ENCODE results near the gene XG.
"Not testable (repeated sequence)": the region's sequence is repeated elsewhere in the genome, so short reads cannot be mapped to it uniquely, and the experiment has no call there.

Gene XG

GRCh38 chrX:2773166-2774055 lies 21.6 kb downstream of the XG start:
- H2BK120ac ChIP-seq (ENCODE audit: low read depth, low read length); H2AK5ac ChIP-seq (ENCODE audit: low read length); H3K18ac ChIP-seq (ENCODE audit: low read length); DNase-seq; H3K4ac ChIP-seq (ENCODE audit: low read depth, low read length); H3K9ac ChIP-seq (ENCODE audit: low read length); H3K27me3 ChIP-seq (ENCODE audit: insufficient read depth, low read length, poor library complexity); H3K79me2 ChIP-seq (ENCODE audit: control insufficient read depth, insufficient read depth, low read length); H3K23ac ChIP-seq (ENCODE audit: low read length); H2BK15ac ChIP-seq (replicated peaks; ENCODE audit: low read depth); H4K8ac ChIP-seq (ENCODE audit: low read depth, low read length); H3K56ac ChIP-seq (ENCODE audit: low read length); H4K5ac ChIP-seq (ENCODE audit: low read length); H3K4me2 ChIP-seq (ENCODE audit: low read length); H3K36me3 ChIP-seq (ENCODE audit: control insufficient read depth, insufficient read depth, low read length); H3K4me3 ChIP-seq (ENCODE audit: low read length); H3K27ac ChIP-seq (ENCODE audit: low read depth, low read length); H3K4me1 ChIP-seq (ENCODE audit: control insufficient read depth, low read depth, low read length); H3K79me1 ChIP-seq (ENCODE audit: low read length); H2BK5ac ChIP-seq (ENCODE audit: low read length): not testable (repeated sequence)
- WGBS (ENCODE audit: extremely low coverage, insufficient coverage, low lambda C conversion rate), result 96% methylated on average over 2 of the region's 10 CpGs

GRCh38 chrX:2774057-2774456 lies 22.2 kb downstream of the XG start:
- H3K4me1 ChIP-seq (ENCODE audit: control insufficient read depth, low read depth, low read length), result no peaks in the 10 kb centered on the region
- no peak overlapping the region for H3K18ac ChIP-seq (ENCODE audit: low read length)
- H4K5ac ChIP-seq (ENCODE audit: low read length), result no peak overlapping the region
- H4K8ac ChIP-seq (ENCODE audit: low read depth, low read length), result no peak overlapping the region
- no CpG with 5 or more reads among the region's 5 CpGs for WGBS (ENCODE audit: extremely low coverage, insufficient coverage, low lambda C conversion rate)
- H2BK5ac ChIP-seq (ENCODE audit: low read length), result no peak overlapping the region
- H3K56ac ChIP-seq (ENCODE audit: low read length), result no peak overlapping the region
- peak overlapping the region; percentile 83 for H2AK5ac ChIP-seq (ENCODE audit: low read length)
- no peak overlapping the region for H3K4ac ChIP-seq (ENCODE audit: low read depth, low read length)
- no peak overlapping the region for H3K4me3 ChIP-seq (ENCODE audit: low read length)
- no peaks in the 10 kb centered on the region for H3K79me1 ChIP-seq (ENCODE audit: low read length)
- no peak overlapping the region for H2BK120ac ChIP-seq (ENCODE audit: low read depth, low read length)
- H2BK15ac ChIP-seq (replicated peaks; ENCODE audit: low read depth), result no peak overlapping the region
- no peak overlapping the region for H3K4me2 ChIP-seq (ENCODE audit: low read length)
- no peak overlapping the region for H3K9ac ChIP-seq (ENCODE audit: low read length)
- no peaks in the 10 kb centered on the region for H3K36me3 ChIP-seq (ENCODE audit: control insufficient read depth, insufficient read depth, low read length)
- no peak overlapping the region for H3K23ac ChIP-seq (ENCODE audit: low read length)
- no peaks in the 10 kb centered on the region for H3K79me2 ChIP-seq (ENCODE audit: control insufficient read depth, insufficient read depth, low read length)
- H3K27me3 ChIP-seq (ENCODE audit: insufficient read depth, low read length, poor library complexity), result no peaks in the 10 kb centered on the region
- H3K27ac ChIP-seq (ENCODE audit: low read depth, low read length), result no peak overlapping the region
- DNase-seq, result no peak

DNA sequence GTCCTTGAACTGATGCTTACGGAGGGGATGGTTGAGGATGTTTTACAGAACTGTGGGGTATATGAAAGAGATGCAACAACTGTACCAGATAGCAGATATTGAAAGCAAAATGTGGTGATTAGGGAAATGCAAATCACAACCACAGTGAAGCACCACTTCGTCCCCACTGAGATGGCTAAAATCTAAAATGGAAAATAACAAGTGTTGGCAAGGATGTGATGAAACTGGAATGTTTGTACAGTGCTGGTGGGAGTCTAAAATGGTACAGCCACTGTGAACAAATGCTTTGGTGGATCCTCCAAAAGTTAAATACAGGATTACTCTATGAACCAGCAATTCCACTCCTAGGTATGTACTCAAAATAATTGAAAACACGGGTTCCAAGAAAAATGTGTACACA lies 22.9 kb downstream of the XG start:
- Histone ChIP-seq H3K56ac (ENCODE audit: low read length) (no peak overlapping the region), H2AK5ac (ENCODE audit: low read length) (peak overlapping the region; percentile 32), H2BK5ac (ENCODE audit: low read length) (no peak overlapping the region), H2BK120ac (ENCODE audit: low read depth, low read length) (no peak overlapping the region), H3K79me2 (ENCODE audit: control insufficient read depth, insufficient read depth, low read length) (no peaks in the 10 kb centered on the region), H3K4me1 (ENCODE audit: control insufficient read depth, low read depth, low read length) (no peaks in the 10 kb centered on the region), H4K8ac (ENCODE audit: low read depth, low read length) (no peak overlapping the region), H3K36me3 (ENCODE audit: control insufficient read depth, insufficient read depth, low read length) (no peaks in the 10 kb centered on the region), H3K4me3 (ENCODE audit: low read length) (no peak overlapping the region), H3K79me1 (ENCODE audit: low read length) (no peaks in the 10 kb centered on the region), H3K27ac (ENCODE audit: low read depth, low read length) (no peak overlapping the region), H4K5ac (ENCODE audit: low read length) (no peak overlapping the region), H3K4me2 (ENCODE audit: low read length) (no peak overlapping the region), H3K4ac (ENCODE audit: low read depth, low read length) (no peak overlapping the region), H3K18ac (ENCODE audit: low read length) (no peak overlapping the region), H3K23ac (ENCODE audit: low read length) (no peak overlapping the region), H3K27me3 (ENCODE audit: insufficient read depth, low read length, poor library complexity) (no peaks in the 10 kb centered on the region), H2BK15ac (replicated peaks; ENCODE audit: low read depth) (peak overlapping the region; percentile 46), H3K9ac (ENCODE audit: low read length) (no peak overlapping the region)
- DNase-seq, result no peak
- WGBS (ENCODE audit: extremely low coverage, insufficient coverage, low lambda C conversion rate), result no CpG with 5 or more reads among the region's 3 CpGs

GRCh38 chrX:2780472-2781225 lies 28.8 kb downstream of the XG start:
- WGBS (ENCODE audit: extremely low coverage, insufficient coverage, low lambda C conversion rate), result no CpG with 5 or more reads among the region's 12 CpGs
- not testable (repeated sequence) for H3K9ac ChIP-seq (ENCODE audit: low read length); H3K4me1 ChIP-seq (ENCODE audit: control insufficient read depth, low read depth, low read length); H3K4me3 ChIP-seq (ENCODE audit: low read length); H3K79me1 ChIP-seq (ENCODE audit: low read length); H3K4me2 ChIP-seq (ENCODE audit: low read length); H3K23ac ChIP-seq (ENCODE audit: low read length); H4K5ac ChIP-seq (ENCODE audit: low read length); H2AK5ac ChIP-seq (ENCODE audit: low read length); H3K79me2 ChIP-seq (ENCODE audit: control insufficient read depth, insufficient read depth, low read length); H3K36me3 ChIP-seq (ENCODE audit: control insufficient read depth, insufficient read depth, low read length); H3K27me3 ChIP-seq (ENCODE audit: insufficient read depth, low read length, poor library complexity)
- peak overlapping the region; percentile 92 for H2BK120ac ChIP-seq (ENCODE audit: low read depth, low read length)
- peak; percentile 90 for DNase-seq
- peak overlapping the region; percentile 94 for H3K27ac ChIP-seq (ENCODE audit: low read depth, low read length)
- peak overlapping the region; percentile 91 for H3K4ac ChIP-seq (ENCODE audit: low read depth, low read length)
- peak overlapping the region; percentile 42 for H2BK15ac ChIP-seq (replicated peaks; ENCODE audit: low read depth)
- peak overlapping the region; percentile 75 for H3K56ac ChIP-seq (ENCODE audit: low read length)
- H2BK5ac ChIP-seq (ENCODE audit: low read length), result peak overlapping the region; percentile 95
- H3K18ac ChIP-seq (ENCODE audit: low read length), result peak overlapping the region; percentile 95
- H4K8ac ChIP-seq (ENCODE audit: low read depth, low read length), result peak overlapping the region; percentile 56

GRCh38 chrX:2781226-2781571 lies 29.4 kb downstream of the XG start:
- no peak overlapping the region for H3K4me3 ChIP-seq (ENCODE audit: low read length)
- no peaks in the 10 kb centered on the region for H3K36me3 ChIP-seq (ENCODE audit: control insufficient read depth, insufficient read depth, low read length)
- no peak overlapping the region for H4K8ac ChIP-seq (ENCODE audit: low read depth, low read length)
- whole genome bisulfite sequencing (ENCODE audit: extremely low coverage, insufficient coverage, low lambda C conversion rate), result no CpG with 5 or more reads among the region's 1 CpG
- H3K18ac ChIP-seq (ENCODE audit: low read length), result peak overlapping the region; percentile 95
- H2BK15ac ChIP-seq (replicated peaks; ENCODE audit: low read depth), result peak overlapping the region; percentile 42
- no peaks in the 10 kb centered on the region for H3K79me1 ChIP-seq (ENCODE audit: low read length)
- H3K79me2 ChIP-seq (ENCODE audit: control insufficient read depth, insufficient read depth, low read length), result no peaks in the 10 kb centered on the region
- no peak for DNase-seq
- peak overlapping the region; percentile 92 for H2BK120ac ChIP-seq (ENCODE audit: low read depth, low read length)
- H3K4ac ChIP-seq (ENCODE audit: low read depth, low read length), result peak overlapping the region; percentile 91
- no peak overlapping the region for H4K5ac ChIP-seq (ENCODE audit: low read length)
- H3K27ac ChIP-seq (ENCODE audit: low read depth, low read length), result peak overlapping the region; percentile 94
- H3K9ac ChIP-seq (ENCODE audit: low read length), result peak overlapping the region; percentile 16
- no peak overlapping the region for H3K4me2 ChIP-seq (ENCODE audit: low read length)
- no peak overlapping the region for H2AK5ac ChIP-seq (ENCODE audit: low read length)
- H3K4me1 ChIP-seq (ENCODE audit: control insufficient read depth, low read depth, low read length), result peaks cover 2% of the 10 kb centered on the region
- no peak overlapping the region for H3K23ac ChIP-seq (ENCODE audit: low read length)
- H3K27me3 ChIP-seq (ENCODE audit: insufficient read depth, low read length, poor library complexity), result no peaks in the 10 kb centered on the region
- peak overlapping the region; percentile 95 for H2BK5ac ChIP-seq (ENCODE audit: low read length)
- peak overlapping the region; percentile 75 for H3K56ac ChIP-seq (ENCODE audit: low read length)
